Measurements from ENCODE around the gene DNAJB1.
"Not testable (repeated sequence)": the region's sequence is repeated elsewhere in the genome, so short reads cannot be mapped to it uniquely, and the experiment has no call there.

The DNAJB1 gene

GRCh38 chr19:14519245-14519859, 1.2 kb upstream of the DNAJB1 start:
- DNase-seq: no peak

GRCh38 chr19:14517446-14517839, 754 bp downstream of the DNAJB1 start:
- no peak for DNase-seq

GRCh38 chr19:14516746-14517438, 1.3 kb downstream of the DNAJB1 start:
- DNase-seq: no peak

- no peak for DNase-seq
These were observed 2.1 kb downstream of the DNAJB1 start for GRCh38 chr19:14516048-14516534.

GRCh38 chr19:14515501-14516047, 2.6 kb downstream of the DNAJB1 start:
- no peak for DNase-seq

GRCh38 chr19:14514215-14514863, 3.9 kb downstream of the DNAJB1 start:
- no peak for DNase-seq

GRCh38 chr19:14512406-14512961, 5.7 kb downstream of the DNAJB1 start:
- DNase-seq: no peak

- DNase-seq: no peak
These were observed 7.0 kb downstream of the DNAJB1 start for GRCh38 chr19:14511229-14511593.

GRCh38 chr19:14510311-14511228, 7.6 kb downstream of the DNAJB1 start:
- no peak for DNase-seq

- DNase-seq: no peak
These were observed 10.3 kb downstream of the DNAJB1 start for GRCh38 chr19:14507704-14508542.

GRCh38 chr19:14505488-14506239, 12.5 kb downstream of the DNAJB1 start:
- DNase-seq: no peak

- DNase-seq: not testable (repeated sequence)
These were observed 13.6 kb downstream of the DNAJB1 start for GRCh38 chr19:14504575-14504974.

GRCh38 chr19:14503285-14503684, 14.9 kb downstream of the DNAJB1 start:
- DNase-seq: no peak

GRCh38 chr19:14502334-14503092, 15.7 kb downstream of the DNAJB1 start:
- DNase-seq: no peak

- no peak for DNase-seq
These were observed 20.8 kb downstream of the DNAJB1 start for GRCh38 chr19:14497228-14497921.

GRCh38 chr19:14496834-14497227, 21.4 kb downstream of the DNAJB1 start:
- no peak for DNase-seq

GRCh38 chr19:14496029-14496833, 22.0 kb downstream of the DNAJB1 start, which contains the start of gene GIPC1:
GIPC1 (minus strand) TSS chr19:14496127; CDS start chr19:14482976, 13,151 bp downstream.
- DNase-seq: peak; percentile 98

GRCh38 chr19:14495672-14496028, 22.5 kb downstream of the DNAJB1 start:
- DNase-seq: no peak

All from NCI-H510A (cell line).